HG03066 (cell line): ENCODE results near the gene LTB4R.
A peak's percentile ranks its signal among the peaks of the same experiment; 100 is the strongest.
"Not testable (repeated sequence)": the region's sequence is repeated elsewhere in the genome, so short reads cannot be mapped to it uniquely, and the experiment has no call there.

ENCODE experiments used
- ATAC-seq: cut with Tn5 transposase; IDR thresholded peaks from one replicate; pipeline ENCODE4 v1.9.1; 2021; ENCODE audit warnings: low read depth; ENCODE audit not compliant: unreplicated experiment

The LTB4R gene

DNA sequence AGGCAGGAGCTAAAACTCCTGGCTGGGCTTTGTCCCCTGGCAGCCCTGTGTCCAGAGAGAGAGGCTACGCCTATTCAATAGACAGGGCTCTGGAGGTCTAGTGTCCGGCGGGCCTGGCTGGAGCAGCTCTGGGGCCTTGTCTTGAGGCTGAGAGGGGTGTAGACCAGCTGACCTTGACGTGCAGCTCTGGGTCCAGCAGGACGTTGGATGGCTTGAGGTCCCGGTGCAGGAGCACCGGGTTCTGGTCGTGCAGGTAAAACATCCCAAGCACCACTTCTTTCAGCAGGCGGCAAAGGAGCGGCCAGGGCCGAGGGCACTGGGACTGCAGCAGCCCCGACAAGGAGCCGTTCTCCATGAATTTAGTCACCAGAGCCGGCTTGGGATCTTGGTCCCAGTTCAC lies 27.5 kb downstream of the LTB4R start:
- no peak for ATAC-seq

DNA sequence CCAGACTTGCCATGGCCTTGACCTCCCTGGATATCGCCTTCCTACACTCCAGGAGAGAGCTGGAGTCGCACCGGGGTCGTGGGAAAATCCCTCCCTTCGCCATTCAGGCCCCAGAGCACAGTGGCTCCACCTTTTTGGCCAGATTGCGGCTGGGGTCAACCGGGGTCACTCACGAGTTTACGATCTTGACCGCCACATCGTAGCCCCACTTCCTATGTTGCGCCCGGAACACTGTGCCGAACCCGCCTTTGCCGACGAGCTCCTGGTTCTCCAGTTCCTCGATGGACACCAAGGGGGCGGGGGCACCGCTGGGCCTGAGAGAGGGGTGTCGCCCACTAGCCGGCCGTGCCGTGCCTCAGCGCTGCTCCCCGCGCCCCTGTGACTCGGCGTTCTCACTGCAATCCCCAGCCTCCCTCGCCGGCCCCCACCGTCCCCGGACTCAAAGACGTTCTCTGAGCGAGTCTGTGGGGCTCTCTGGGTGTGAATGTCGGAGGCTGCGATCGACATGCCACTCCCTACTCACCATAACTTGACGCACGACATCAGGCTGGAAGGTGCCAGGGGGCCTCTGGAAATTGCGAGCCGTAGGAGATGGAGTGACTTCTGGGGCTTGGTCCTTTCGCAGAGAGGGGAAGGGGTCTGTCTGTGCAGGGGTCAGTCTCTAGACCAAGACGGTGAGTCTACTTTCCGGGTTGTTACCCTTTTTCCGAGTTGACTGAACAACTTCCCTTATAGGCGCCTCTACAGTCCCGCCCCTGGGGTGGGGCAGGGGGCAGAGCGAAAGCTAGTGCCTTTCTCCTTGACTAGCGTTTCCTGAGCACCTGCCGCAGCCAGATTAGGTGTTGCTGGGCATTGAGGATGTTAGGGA lies 28.2 kb downstream of the LTB4R start, which contains the start of gene RIPK3:
Gene RIPK3 (minus strand): TSS at position 708 of the 868 bp plus-strand sequence. CDS start 165 bp downstream, at position 543.
- peak; percentile 93 for ATAC-seq

DNA sequence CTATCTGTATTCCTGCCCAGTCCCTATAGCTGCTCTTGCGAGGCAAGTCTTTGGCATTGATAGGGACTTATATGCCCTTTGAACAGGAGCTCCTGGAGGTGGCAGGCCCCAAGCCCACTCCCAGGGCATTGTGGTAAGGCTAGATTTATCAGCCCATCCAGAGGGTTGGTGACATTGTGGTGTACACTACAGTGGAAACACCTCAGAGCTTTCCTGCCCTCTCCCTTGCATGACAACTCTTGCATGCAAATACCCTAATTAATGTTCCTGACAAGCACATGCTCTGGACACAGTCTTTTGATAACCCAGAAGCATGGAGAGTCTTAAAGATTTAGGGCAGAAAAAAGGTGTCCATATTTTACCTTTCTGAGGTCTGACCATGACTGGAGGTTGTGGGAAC lies 29.3 kb downstream of the LTB4R start:
- no peak for ATAC-seq

DNA sequence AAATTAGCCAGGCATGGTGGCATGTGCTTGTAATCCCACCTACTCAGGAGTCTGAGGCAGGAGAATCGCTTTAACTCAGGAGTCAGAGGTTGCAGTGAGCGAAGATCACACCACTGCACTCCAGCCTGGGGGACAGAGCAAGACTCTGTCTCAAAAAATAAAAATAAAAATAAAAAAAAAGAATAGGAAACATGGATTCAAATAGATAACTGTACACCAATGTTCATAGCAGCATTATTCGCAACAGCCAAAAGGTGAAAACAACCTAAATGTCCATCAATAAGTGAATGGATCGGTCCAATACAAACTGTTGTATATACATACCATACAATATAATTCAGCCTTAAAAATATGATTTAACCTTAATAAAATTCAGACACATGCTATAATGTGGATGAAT lies 31.6 kb downstream of the LTB4R start:
- no peak for ATAC-seq

DNA sequence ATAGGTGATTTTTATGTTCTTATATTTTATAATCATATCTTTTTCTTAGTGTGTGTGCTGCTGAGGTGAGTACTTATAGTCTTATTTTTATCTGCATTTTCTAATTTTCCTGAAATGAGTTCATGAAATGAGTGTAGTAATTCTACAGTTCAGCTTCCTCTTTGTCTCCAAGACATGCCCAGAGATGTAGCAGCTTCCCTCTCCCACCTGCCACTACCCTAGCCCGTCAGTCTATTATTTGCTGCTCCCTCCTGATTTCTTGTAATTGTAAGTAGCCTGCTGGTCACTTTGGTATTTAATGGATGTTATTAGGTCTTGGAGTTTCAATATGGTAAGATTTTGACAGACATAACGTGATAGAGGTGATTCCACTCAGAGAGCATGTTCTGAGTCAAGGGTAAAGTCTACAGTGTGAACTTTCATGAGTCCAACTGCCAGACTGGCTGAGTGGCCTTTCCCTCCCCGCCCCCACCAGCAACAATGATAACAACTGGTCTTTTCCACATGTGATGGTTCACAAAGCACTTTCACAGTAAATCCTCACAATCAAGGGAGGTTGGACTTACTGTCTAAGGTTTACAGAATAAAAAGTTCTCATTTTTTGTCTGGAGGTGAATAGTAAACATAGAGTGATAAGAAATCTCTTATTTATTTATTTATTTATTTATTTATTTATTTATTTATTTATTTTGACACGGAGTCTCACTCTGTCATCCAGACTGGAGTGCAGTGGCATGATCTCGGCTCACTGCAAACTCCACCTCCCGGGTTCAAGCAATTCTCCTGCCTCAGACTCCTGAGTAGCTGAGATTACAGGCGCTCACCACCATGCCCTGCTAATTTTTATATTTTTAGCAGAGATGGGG lies 32.7 kb downstream of the LTB4R start:
- no peak for ATAC-seq

DNA sequence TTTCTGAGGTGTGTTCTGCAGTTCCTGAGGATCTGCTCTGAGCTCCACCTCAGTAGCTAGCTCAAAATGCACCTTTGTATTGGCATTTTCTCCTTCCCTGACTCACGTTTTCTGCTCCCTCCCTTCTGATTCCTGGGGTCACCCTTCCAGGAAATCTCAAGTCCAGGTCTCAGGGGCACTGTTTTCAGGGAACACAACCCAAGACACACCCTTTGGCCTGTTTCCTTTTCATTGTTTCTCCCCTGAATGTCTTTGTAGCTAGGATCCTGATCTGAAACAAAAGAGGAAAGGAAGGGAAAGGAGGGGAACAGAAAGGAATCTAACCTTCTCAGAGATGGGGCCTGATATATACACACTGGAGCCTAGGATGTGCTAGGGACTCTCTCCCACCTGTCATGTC lies 35.8 kb downstream of the LTB4R start:
- ATAC-seq: no peak

DNA sequence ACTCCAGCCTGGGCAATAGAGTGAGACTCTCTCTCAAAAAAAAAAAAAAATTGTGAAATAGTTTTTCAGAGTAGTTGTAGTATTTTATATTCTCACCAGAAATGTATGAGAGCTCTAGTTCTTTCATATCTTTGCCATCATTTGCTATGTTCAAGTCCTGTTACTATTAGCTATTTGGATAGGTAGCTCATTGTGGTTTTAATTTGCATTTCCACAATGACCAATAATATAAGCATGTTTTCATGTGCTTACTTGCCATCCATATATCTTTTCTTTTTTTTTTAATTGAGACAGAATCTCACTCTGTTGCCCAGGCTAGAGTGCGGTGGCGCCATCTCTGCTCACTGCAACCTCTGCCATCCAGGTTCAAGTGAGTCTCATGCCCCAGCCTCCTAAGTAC lies 36.9 kb downstream of the LTB4R start:
- ATAC-seq: no peak

DNA sequence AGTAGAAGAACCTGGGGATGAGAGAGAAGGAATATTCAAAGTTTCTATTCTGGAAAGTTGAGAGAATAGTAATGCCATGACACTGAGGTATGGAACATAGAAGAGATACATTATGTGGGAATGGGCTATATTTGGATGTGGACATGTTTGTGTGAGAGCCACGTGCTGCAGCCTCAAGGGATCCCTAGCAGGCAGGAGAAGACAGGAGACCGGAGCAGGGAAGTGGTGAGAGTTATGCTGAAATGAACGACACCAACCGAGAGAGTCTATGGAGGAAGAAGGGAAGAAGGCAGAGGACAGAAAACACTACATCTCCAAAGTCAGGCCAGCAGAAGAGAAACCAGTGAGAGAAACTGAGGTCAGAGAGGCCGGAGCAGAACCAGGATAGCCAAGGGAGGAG lies 38.4 kb downstream of the LTB4R start:
- ATAC-seq: no peak

DNA sequence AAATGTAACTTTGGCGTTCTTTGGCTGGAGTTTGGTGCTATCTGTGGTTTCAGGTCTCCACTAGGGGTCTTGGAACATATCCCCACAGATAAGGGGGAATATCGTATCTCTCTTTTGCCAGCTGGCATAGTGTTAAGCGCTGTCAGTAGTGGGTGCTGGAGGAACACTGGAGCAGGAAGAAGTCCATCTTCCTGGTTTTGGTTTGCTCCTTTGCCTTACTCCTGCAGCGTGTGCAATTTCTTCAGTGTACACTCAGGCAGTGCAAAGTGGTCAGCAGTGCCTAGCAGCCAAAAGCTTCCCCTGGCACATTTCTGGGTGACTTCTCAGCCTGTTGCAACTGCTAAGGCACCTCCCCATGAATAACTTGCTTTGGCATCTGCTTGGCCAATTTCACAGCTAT lies 40.2 kb downstream of the LTB4R start:
- no peak for ATAC-seq

DNA sequence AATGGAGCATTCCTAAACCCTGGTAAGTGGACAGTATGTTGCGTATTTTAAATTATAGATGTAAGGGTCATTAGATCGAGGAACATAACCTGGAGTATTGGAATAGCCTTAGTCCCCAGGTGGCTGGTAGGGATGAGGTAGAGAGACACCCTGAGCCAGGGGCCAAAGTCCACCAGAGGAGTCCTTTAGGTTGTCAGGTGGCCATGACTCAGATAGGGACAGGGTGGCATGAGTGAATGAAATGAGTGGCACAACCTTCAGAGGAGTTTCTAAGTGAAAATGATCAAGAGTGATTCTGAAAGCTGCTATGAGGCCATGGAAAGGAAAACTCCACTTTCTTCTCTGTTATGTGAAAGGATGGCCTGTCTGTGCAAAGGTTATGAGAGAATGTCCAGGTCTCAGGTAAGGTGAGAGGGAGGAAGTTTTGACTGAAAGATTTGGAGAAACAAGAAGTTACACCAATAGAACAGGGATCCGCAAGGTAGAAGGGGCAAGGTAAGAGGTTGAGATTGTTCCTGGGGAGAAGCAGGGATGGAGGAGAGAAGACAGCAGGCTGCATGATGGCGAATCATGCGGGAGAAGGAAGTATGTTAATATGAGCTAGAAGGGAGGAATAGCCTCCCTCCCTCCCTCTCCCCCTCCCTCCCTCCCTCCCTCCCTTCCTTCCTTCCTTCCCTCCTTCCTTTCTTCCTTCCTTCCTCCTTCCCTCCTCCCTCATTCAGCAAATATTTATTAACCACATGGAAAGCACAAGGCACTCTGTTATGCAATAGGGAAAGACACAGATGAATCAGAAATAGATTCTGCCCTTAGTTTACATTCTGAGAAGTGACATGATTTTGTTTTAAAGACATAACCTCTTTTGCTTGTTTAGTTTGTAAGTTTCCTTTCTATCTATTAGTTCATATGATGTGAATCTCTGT lies 42.5 kb downstream of the LTB4R start:
- ATAC-seq: no peak

DNA sequence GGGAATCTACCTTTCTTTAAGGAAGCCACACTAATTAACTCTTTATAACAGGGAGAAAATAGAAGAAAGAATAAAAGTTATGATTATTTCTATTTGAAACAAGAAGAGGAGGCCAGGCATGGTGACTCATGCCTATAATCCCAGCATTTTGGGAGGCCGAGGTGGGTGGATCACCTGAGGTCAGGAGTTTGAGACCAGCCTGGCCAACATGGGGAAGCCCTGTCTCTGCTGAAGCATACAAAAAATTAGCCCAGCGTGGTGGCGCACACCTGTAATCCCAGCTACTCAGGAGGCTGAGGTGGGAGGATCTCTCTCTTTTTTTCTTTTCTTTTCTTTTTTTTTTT lies 43.2 kb downstream of the LTB4R start:
- not testable (repeated sequence) for ATAC-seq

DNA sequence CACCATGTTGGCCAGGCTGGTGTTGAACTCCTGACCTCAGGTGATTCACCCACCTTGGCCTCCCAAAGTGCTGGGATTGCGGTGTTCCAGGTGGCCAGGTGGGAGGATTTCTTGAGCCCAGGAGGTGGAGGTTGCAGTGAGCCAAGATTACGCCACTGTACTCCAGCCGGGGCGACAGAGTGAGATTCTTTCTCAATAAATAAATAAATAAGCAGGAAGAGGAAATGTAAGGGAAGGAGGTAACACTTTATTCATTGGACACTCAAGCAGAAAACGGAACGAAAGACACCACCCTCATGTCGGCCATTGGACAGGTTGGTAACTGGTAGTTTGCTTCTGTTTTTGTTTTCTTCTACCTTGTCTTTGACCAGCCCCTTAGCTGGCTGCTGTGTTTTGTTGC lies 43.7 kb downstream of the LTB4R start:
- ATAC-seq: no peak

DNA sequence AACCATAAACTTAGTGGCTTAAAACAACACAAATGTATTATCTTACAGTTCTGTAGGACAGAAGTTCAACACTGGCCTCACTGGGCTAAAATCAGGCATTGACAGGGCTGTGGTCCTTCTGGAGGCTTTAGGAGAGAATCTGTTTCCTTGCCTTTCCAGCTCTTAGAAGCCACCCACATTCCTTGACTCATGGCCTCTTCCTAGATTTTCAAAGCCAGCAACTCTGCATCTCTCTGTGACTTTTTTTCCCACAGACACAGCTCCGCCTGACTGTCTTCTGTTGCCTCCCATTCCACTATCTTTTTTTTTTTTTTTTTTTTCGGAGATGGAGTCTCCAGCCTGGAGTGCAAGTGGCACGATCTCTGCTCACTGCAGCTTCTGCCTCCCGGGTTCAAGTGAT lies 44.9 kb downstream of the LTB4R start:
- no peak for ATAC-seq

DNA sequence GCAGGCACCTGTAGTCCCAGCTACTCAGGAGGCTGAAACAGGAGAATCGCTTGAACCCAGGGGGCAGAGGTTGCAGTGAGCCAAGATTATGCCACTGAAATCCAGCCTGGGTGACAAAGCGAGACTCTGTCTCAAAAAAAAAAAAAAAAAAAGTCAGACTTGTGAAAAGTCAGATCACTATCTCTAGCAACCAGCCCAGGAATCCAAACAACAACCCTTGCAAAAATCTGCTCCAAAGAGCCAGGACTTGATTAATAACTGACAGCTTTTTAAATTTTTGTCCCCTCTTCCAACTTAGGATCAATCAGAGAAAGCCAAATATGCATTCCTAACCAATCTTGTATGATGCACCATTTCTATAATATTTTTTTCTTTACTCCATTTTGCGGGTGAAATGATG lies 49.0 kb downstream of the LTB4R start:
- ATAC-seq: no peak

DNA sequence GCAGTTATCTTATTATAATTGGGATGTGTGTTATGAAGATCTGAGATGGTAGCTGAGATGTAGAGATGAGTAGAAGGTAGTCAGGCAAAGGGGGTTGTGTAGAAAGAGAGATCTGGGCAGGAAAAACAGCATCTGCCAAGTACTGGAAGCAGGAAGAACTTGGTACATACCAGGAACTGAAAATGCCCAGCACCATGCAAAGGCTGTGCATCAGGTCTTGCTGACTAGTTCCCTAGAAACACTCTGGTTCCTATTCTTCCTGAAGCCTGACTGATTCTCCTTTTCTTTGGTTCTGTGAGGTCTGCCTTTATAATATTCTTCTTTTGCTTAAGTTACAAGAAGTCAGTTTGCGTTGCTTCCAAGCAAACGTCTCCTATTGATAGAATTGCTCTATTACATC lies 50.0 kb downstream of the LTB4R start:
- ATAC-seq: no peak

DNA sequence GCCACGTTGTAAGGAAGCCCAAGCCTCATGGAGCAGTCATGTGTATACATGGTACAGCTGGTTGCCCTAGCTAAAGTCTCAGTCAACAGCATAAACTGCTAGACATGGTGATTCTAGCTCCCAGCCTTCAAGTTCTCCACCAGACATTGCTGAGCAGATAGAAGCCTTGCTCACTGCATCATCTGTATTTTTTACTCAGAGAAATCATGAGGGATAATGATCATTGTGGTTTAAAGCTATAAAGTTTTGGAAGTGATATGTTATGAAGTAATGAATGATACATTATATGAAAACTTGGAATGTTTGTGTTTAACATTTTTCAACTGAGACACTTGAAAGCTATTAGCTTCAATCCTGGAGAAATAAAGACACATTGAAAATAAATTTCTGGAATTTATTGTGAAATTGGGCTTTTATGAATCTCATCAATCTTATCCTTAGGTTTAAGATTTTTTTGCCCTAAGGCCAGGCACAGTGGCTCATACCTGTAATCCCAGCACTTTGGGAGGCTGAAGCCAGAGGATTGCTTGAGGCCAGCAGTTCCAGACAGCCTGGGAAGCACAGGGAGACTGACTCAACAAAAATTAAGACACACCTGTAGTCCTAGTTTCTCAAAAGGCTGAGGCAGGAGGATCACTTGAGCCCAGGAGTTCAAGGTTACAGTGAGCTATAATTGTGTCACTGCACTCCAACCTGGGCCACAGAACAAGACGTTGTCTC lies 51.1 kb downstream of the LTB4R start:
- ATAC-seq: no peak

DNA sequence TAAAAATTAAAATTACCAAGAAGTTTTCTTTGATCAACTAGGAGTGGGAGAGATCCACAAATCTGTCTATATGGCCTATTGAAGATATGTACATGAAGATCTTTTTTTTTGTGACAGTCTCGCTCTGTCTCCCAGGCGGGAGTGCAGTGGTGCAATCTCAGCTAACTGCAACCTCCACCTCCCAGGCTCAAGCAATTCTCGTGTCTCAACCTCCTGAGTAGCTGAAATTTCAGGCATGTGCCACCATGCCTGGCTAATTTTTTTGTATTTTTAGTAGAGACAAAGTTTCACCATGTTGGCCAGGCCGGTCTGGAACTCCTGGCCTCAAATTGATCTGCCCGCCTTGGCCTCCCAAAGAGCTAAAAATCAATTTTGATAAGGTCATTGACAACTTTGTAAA lies 52.1 kb downstream of the LTB4R start:
- no peak for ATAC-seq

DNA sequence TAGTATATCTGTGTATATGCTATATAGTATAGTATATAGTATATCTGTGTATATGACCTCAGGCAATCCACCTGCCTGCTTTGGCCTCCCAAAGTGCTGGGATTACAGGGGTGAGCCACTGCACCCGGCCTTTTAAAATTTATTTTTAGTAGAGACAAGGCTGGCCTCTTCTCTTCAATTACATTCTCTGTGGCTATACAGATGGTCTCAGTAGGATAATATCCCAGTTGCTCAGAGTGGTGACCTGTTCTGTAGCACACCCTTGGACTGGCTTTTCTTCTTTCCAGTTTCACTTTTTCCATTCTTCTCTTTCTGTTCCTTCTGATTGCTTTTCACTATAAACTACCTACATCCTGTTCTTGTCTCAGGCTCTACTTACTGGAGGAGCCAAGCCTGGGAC lies 53.5 kb downstream of the LTB4R start:
- no peak for ATAC-seq

DNA sequence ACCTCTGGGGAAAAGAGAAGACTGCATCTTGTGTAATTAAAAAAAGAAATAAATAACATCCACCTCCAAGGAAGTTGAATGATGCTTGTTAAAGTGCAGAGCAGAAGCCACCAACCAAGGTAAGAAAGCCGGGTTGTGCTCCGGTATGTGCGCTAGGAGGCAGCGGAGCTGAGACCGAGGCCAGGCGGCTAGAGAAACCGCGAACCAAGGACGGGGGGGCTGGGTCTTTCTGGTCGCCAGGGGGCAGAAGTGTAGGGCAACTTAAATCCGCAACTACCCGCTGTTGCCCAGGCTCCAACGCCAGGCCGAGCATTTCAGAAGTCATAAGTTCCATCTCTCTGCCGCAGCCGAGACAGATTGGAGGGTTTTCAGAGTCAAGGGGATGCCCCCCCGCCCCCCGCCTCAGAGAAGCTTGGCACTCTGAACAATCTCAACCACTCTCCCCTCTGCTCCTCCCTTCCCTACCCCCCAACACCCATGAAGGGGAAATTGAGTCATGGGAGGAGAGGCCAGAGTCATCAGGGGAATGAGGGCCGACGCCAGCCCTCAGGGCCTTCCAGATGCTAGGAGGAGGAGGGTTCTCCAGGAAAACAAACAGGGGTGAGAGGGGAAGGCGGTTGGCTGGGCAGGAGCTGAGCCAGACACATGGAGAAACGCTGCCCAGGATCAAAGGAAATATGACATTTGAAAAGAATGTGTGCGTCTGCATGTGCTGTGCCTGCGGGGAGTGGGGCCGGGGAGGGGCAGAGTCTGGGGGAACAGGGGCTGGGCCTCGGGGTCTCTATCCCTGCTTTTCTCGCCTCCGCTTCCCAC lies 54.5 kb downstream of the LTB4R start:
- peak; percentile 42 for ATAC-seq
